ENCODE measurements around the gene PI4KA. TPM values are rescaled to one million over a fixed set of nuclear protein-coding genes. Genes with fewer than 3 reads are reported as not detected.
A peak's percentile ranks its signal among the peaks of the same experiment; 100 is the strongest.

PI4KA gene
- total RNA-seq, 2 donors from 2014 or later: 46.7 to 55.1 TPM

DNA sequence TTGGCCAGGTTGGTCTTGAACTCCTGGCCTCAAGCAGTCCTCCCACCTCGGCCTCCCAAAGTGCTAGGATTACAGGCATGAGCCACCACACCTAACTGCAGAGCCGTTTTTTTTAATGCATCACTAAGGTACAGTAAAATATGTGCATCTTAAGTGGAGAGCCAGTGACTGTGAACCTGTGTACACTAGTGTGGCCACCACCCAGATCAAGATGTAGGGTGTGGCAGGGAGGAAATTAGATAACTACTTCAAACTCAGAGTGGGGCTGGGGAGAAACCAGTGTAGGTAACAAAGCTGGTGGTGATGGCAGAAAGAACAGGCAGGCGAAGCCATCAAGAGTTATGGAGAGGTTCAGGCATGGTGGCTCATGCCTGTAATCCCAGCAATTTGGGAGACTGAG, 14.6 kb upstream of the PI4KA start:
- peaks cover 0 to 5% of the 10 kb centered on the region in 2 donors for H3K4me1 ChIP-seq
- TF ChIP-seq CTCF (IDR thresholded peaks at IDR 0.05): no peak
- no peaks in the 10 kb centered on the region for H3K9me3 ChIP-seq
- no peaks in the 10 kb centered on the region for H3K27me3 ChIP-seq
- H3K27ac ChIP-seq: no peak overlapping the region
- no peak overlapping the region for H3K4me3 ChIP-seq
- no peak for DNase-seq (ENCODE audit: low spot score)
- peaks cover 28% of the 10 kb centered on the region for H3K36me3 ChIP-seq

- DNase-seq (ENCODE audit: low spot score): no peak
- Histone ChIP-seq H3K27me3 (no peaks in the 10 kb centered on the region), H3K9me3 (no peaks in the 10 kb centered on the region), H3K36me3 (peaks cover 14% of the 10 kb centered on the region), H3K27ac (no peak overlapping the region), H3K4me3 (no peak overlapping the region), H3K4me1 (peaks cover 0 to 31% of the 10 kb centered on the region in 2 donors)
- no peak for TF ChIP-seq CTCF (IDR thresholded peaks at IDR 0.05)
These were observed 10.6 kb upstream of the PI4KA start for GRCh38 chr22:20869234-20869633.

GRCh38 chr22:20868025-20868962, 9.7 kb upstream of the PI4KA start:
- H3K9me3 ChIP-seq: no peaks in the 10 kb centered on the region
- peaks cover 14% of the 10 kb centered on the region for H3K36me3 ChIP-seq
- H3K4me1 ChIP-seq: peaks cover 0 to 31% of the 10 kb centered on the region in 2 donors
- H3K4me3 ChIP-seq: no peak overlapping the region
- H3K27ac ChIP-seq: peak overlapping the region; percentile 77 to 80
- TF ChIP-seq CTCF (IDR thresholded peaks at IDR 0.05): no peak
- DNase-seq (ENCODE audit: low spot score): no peak
- H3K27me3 ChIP-seq: no peaks in the 10 kb centered on the region

DNA sequence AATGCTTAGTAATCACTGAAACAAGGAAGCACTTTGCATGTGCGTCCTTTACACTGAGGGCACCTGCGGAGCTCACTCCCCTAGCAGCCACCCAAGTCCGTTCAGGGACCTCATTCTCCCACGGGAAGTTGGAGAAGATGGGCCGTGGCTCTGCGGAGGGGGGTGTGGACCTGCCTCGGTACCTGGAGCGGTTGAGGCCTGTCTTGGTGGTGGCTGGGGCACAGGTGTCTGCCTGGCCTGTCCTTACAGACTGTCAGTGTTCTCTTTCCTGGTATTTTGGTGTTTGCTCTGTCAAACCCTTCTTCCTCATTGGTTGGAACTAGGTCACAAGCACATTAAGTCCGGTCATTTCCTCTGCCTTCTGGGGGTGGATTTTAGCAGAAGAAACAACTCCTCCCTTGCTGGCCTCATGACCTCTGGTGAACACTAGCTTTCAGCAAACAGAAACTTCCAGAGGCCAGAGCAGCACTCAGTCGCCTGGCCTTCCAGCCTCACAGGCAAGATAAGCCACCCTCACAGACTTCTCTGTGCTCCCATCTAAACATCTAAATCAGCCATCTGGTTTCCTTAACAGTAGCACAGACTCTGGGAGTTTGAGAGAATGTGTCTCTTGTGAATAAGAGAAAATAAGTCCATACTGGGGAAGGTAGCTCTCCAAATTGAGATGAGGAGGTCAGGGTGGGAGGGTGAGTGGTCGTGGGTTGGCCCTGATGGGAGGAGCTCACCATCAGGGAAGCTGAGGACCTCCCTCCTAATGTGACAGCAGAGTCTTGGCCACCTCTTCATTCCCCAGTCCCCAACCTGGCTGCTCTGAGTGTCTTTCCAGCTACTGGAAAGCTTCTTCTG, 8.8 kb upstream of the PI4KA start:
- Histone ChIP-seq H3K36me3 (peaks cover 14% of the 10 kb centered on the region), H3K4me1 (peaks cover 0 to 31% of the 10 kb centered on the region in 2 donors)

GRCh38 chr22:20866736-20867135, 8.1 kb upstream of the PI4KA start:
- DNase-seq (ENCODE audit: low spot score): no peak
- H3K27ac ChIP-seq: peak overlapping the region; percentile 77 to 80
- TF ChIP-seq CTCF (IDR thresholded peaks at IDR 0.05): no peak
- H3K27me3 ChIP-seq: no peaks in the 10 kb centered on the region
- peaks cover 14% of the 10 kb centered on the region for H3K36me3 ChIP-seq
- H3K4me1 ChIP-seq: peaks cover 0 to 31% of the 10 kb centered on the region in 2 donors
- H3K4me3 ChIP-seq: no peak overlapping the region
- no peaks in the 10 kb centered on the region for H3K9me3 ChIP-seq

More for the DNA sequence above, 8.8 kb upstream of the PI4KA start:
- H3K4me3 ChIP-seq: peak overlapping the region in 1 of 2 donors; percentile 16
- DNase-seq (ENCODE audit: low spot score): peak; percentile 79
- H3K27ac ChIP-seq: peak overlapping the region; percentile 77 to 80
- H3K9me3 ChIP-seq: no peaks in the 10 kb centered on the region
- TF ChIP-seq CTCF (IDR thresholded peaks at IDR 0.05): no peak
- no peaks in the 10 kb centered on the region for H3K27me3 ChIP-seq
